H1 (cell line): ENCODE results near the gene CCDC200. TPM values are rescaled to one million over a fixed set of nuclear protein-coding genes. Genes with fewer than 3 reads are reported as not detected.

ENCODE experiments used
- CTCF ChIA-PET: fragments of 300-600 bp; sonication (Branson Sonifier 250); formaldehyde crosslinking; loops from one replicate; lab custom pipeline; 2021; ENCODE audit not compliant: partially characterized antibody; lab: Charles Lee
- POLR2A ChIA-PET: fragments of 300-600 bp; sonication (Branson Sonifier 250); formaldehyde crosslinking; loops from one replicate; lab custom pipeline; 2021; ENCODE audit warnings: inconsistent platforms; ENCODE audit not compliant: partially characterized antibody; lab: Charles Lee
- DNase-seq, 2 experiments: peaks; one replicate each; pipeline versions ENCODE4 v3.0.0 to v3.0.0-alpha.2; 2010 to 2022; ENCODE audit warnings: low spot score in 2 of 2, low read depth in 1 of 2, mixed read lengths in 1 of 2
- FAIRE-seq: peaks from 2 replicates; lab custom pipeline; 2011; peaks lifted over from hg19 to GRCh38; lab: Jason Lieb, UNC
- H2AFZ ChIP-seq: 2 replicates; pipeline ENCODE4 v1.8.1; 2012; ENCODE audit warnings: low read length, inconsistent platforms
- H2AK5ac ChIP-seq: 2 replicates; pipeline ENCODE4 v1.6.1; 2013; ENCODE audit warnings: low read depth, low read length
- H2BK120ac ChIP-seq: replicated peaks from 2 replicates; pipeline ENCODE3; 2013; ENCODE audit warnings: low read depth, low read length, inconsistent platforms
- H2BK12ac ChIP-seq: 2 replicates; pipeline ENCODE4 v1.6.1; 2013; ENCODE audit warnings: low read depth, low read length
- H2BK15ac ChIP-seq: 2 replicates; pipeline ENCODE4 v1.6.1; 2013; ENCODE audit warnings: low read length
- H2BK20ac ChIP-seq: 2 replicates; pipeline ENCODE4 v1.6.1; 2013; ENCODE audit warnings: low read length
- H2BK5ac ChIP-seq: 2 replicates; pipeline ENCODE4 v1.6.1; 2013; ENCODE audit warnings: low read depth, low read length
- H3K14ac ChIP-seq: 2 replicates; pipeline ENCODE4 v1.6.1; 2013; ENCODE audit warnings: inconsistent platforms; ENCODE audit not compliant: insufficient read length
- H3K18ac ChIP-seq: 2 replicates; pipeline ENCODE4 v1.6.1; 2013; ENCODE audit warnings: low read length; ENCODE audit errors: extremely low read depth
- H3K23ac ChIP-seq: 2 replicates; pipeline ENCODE4 v1.6.1; 2013; ENCODE audit warnings: inconsistent platforms; ENCODE audit not compliant: insufficient read length
- H3K23me2 ChIP-seq: 2 replicates; pipeline ENCODE4 v1.6.1; 2013; ENCODE audit warnings: low read depth, low read length
- H3K27ac ChIP-seq: 2 replicates; pipeline ENCODE4 v1.6.1; 2011; ENCODE audit warnings: low read depth, low read length, inconsistent platforms
- H3K27me3 ChIP-seq, 4 experiments: replicated peaks in 1 of 4; 1 replicate in 1 of 4; 2 replicates in 3 of 4; pipeline versions ENCODE4 v1.6.1 to v1.8.1; 2011 to 2013; ENCODE audit warnings: low read length in 3 of 4, mild to moderate bottlenecking in 3 of 4, inconsistent platforms in 2 of 4, mixed read lengths in 2 of 4, moderate library complexity in 1 of 4; ENCODE audit not compliant: control insufficient read depth in 3 of 4, insufficient read depth in 3 of 4; ENCODE audit errors: extremely low read depth in 1 of 4
- H3K36me3 ChIP-seq, 4 experiments: 2 replicates each; pipeline versions ENCODE4 v1.6.1 to v1.8.1; 2011 to 2013; ENCODE audit warnings: mild to moderate bottlenecking in 4 of 4, low read length in 3 of 4, moderate library complexity in 2 of 4, control low read depth in 1 of 4, inconsistent platforms in 1 of 4; ENCODE audit not compliant: insufficient read depth in 4 of 4, control insufficient read depth in 2 of 4
- H3K4ac ChIP-seq: replicated peaks from 2 replicates; pipeline ENCODE3; 2013; ENCODE audit warnings: low read length, low read depth, mixed read lengths, inconsistent platforms; ENCODE audit not compliant: insufficient read length
- H3K4me1 ChIP-seq, 4 experiments: replicated peaks in 1 of 4; 1 replicate in 1 of 4; 2 replicates in 3 of 4; pipeline versions ENCODE4 v1.6.1 to v1.8.1; 2011 to 2013; ENCODE audit warnings: low read length in 3 of 4, inconsistent platforms in 2 of 4, mixed read lengths in 1 of 4; ENCODE audit not compliant: insufficient read depth in 4 of 4, control insufficient read depth in 3 of 4
- H3K4me2 ChIP-seq, 2 experiments: 2 replicates each; pipeline versions ENCODE4 v1.6.1 to v1.8.1; 2011 to 2013; ENCODE audit warnings: low read depth in 2 of 2, low read length in 2 of 2, control low read depth in 1 of 2, inconsistent platforms in 1 of 2, mild to moderate bottlenecking in 1 of 2; ENCODE audit not compliant: insufficient read depth in 1 of 2
- H3K4me3 ChIP-seq, 4 experiments: fragments of 200-600, 300-600 bp in 1 of 4; sonication (generic), shearing (Covaris generic), sonication (Bioruptor Twin) in 1 of 4; 2 replicates each; pipeline versions ENCODE4 v1.5.1 to v1.8.1; 2011 to 2016; ENCODE audit warnings: low read length in 4 of 4, low read depth in 3 of 4, control low read depth in 2 of 4, inconsistent platforms in 2 of 4, mild to moderate bottlenecking in 2 of 4, mixed read lengths in 1 of 4, moderate library complexity in 1 of 4; ENCODE audit not compliant: insufficient read depth in 2 of 4; ENCODE audit errors: extremely low read depth in 1 of 4
- H3K56ac ChIP-seq: replicated peaks from 2 replicates; pipeline ENCODE3; 2013; ENCODE audit warnings: low read depth, mild to moderate bottlenecking, mixed read lengths, low read length, inconsistent platforms; ENCODE audit not compliant: insufficient read length
- H3K79me1 ChIP-seq: 2 replicates; pipeline ENCODE4 v1.6.1; 2013; ENCODE audit warnings: low read depth, low read length, control low read depth
- H3K79me2 ChIP-seq, 2 experiments: 2 replicates each; pipeline versions ENCODE4 v1.6.1 to v1.8.1; 2012 to 2013; ENCODE audit warnings: low read length in 2 of 2, mild to moderate bottlenecking in 2 of 2, inconsistent platforms in 1 of 2; ENCODE audit not compliant: insufficient read depth in 2 of 2, control insufficient read depth in 1 of 2
- H3K9ac ChIP-seq, 4 experiments: replicated peaks in 1 of 4; 1 replicate in 1 of 4; 2 replicates in 3 of 4; pipeline versions ENCODE4 v1.6.1 to v1.8.1; 2011 to 2013; ENCODE audit warnings: low read depth in 3 of 4, low read length in 3 of 4, control low read depth in 2 of 4, mild to moderate bottlenecking in 2 of 4, moderate library complexity in 2 of 4, inconsistent platforms in 1 of 4; ENCODE audit errors: extremely low read depth in 1 of 4
- H3K9me3 ChIP-seq, 2 experiments: 2 replicates each; pipeline versions ENCODE4 v1.6.1 to v1.8.1; 2012 to 2013; ENCODE audit warnings: mild to moderate bottlenecking in 2 of 2, moderate library complexity in 2 of 2, control low read depth in 1 of 2, inconsistent platforms in 1 of 2, low read depth in 1 of 2, low read length in 1 of 2, mixed read lengths in 1 of 2; ENCODE audit not compliant: insufficient read depth in 2 of 2
- H4K20me1 ChIP-seq, 2 experiments: replicated peaks in 1 of 2; 2 replicates each; pipeline versions ENCODE3 to v1.8.1; 2011 to 2013; ENCODE audit warnings: inconsistent platforms in 2 of 2, low read length in 2 of 2, mild to moderate bottlenecking in 1 of 2; ENCODE audit not compliant: insufficient read depth in 2 of 2, control insufficient read depth in 1 of 2
- H4K5ac ChIP-seq: 2 replicates; pipeline ENCODE4 v1.6.1; 2013; ENCODE audit warnings: low read length, low read depth, mixed read lengths, inconsistent platforms; ENCODE audit not compliant: insufficient read length
- H4K8ac ChIP-seq: 2 replicates; pipeline ENCODE4 v1.8.0; 2013; ENCODE audit warnings: mild to moderate bottlenecking, moderate library complexity, low read length, inconsistent platforms; ENCODE audit not compliant: insufficient read depth; ENCODE audit errors: extremely low read depth
- H4K91ac ChIP-seq: replicated peaks from 2 replicates; pipeline ENCODE3; 2013; ENCODE audit warnings: low read length, mixed read lengths, inconsistent platforms; ENCODE audit not compliant: insufficient read length
- BACH1 ChIP-seq: IDR thresholded peaks from 2 replicates; pipeline ENCODE4 v1.6.1; 2012; ENCODE audit warnings: low read length, improper control_type of control experiment
- BRCA1 ChIP-seq: IDR thresholded peaks from 2 replicates; pipeline ENCODE4 v1.6.1; 2012; ENCODE audit warnings: low read depth, low read length, improper control_type of control experiment
- CEBPB ChIP-seq: IDR thresholded peaks from 2 replicates; pipeline ENCODE4 v1.6.1; 2012; ENCODE audit warnings: low read depth, low read length
- FOSL1 ChIP-seq: IDR thresholded peaks from 2 replicates; pipeline ENCODE4 v1.6.1; 2011; ENCODE audit warnings: mild to moderate bottlenecking, low read depth, low read length, moderate library complexity; ENCODE audit not compliant: insufficient read depth
- PHF8 ChIP-seq: fragments of 200-600 bp; sonication (generic); conservative IDR thresholded peaks from 2 replicates; pipeline ENCODE4 v1.7.1; 2012; ENCODE audit warnings: low read depth, mild to moderate bottlenecking, inconsistent platforms, low read length, moderate library complexity
- RXRA ChIP-seq: IDR thresholded peaks from 2 replicates; pipeline ENCODE4 v1.6.1; 2011; ENCODE audit warnings: low read depth, mild to moderate bottlenecking, low read length, moderate library complexity; ENCODE audit not compliant: insufficient read depth
- SAP30 ChIP-seq: fragments of 300-600 bp; sonication (generic); IDR thresholded peaks from 2 replicates; pipeline ENCODE4 v1.7.1; 2012; ENCODE audit warnings: low read length, moderate library complexity, mild to moderate bottlenecking, inconsistent platforms; ENCODE audit not compliant: insufficient read depth, insufficient replicate concordance
- SP2 ChIP-seq: IDR thresholded peaks from 2 replicates; pipeline ENCODE4 v1.6.1; 2012; ENCODE audit warnings: mild to moderate bottlenecking, low read length, inconsistent platforms
- SRF ChIP-seq: IDR thresholded peaks from 2 replicates; pipeline ENCODE4 v1.6.1; 2011; ENCODE audit warnings: mild to moderate bottlenecking, low read depth, low read length, moderate library complexity
- TBP ChIP-seq: IDR thresholded peaks from 2 replicates; pipeline ENCODE4 v1.6.1; 2011; ENCODE audit warnings: low read depth, low read length, improper control_type of control experiment
- YY1 ChIP-seq: IDR thresholded peaks from 2 replicates; pipeline ENCODE4 v1.6.1; 2011; ENCODE audit warnings: low read depth, mild to moderate bottlenecking, low read length
- WGBS, 2 experiments: shearing (Covaris generic) in 1 of 2; methylation state at CpG; one replicate each; pipeline versions ENCODE4 v1.1.6 to v1.1.7; 2013 to 2015; ENCODE audit warnings: low lambda C conversion rate in 2 of 2, mixed read lengths in 2 of 2, inconsistent platforms in 1 of 2, low coverage in 1 of 2, missing lambda C conversion rate in 1 of 2; ENCODE audit not compliant: insufficient replicate concordance in 2 of 2, insufficient coverage in 1 of 2, insufficient read length in 1 of 2; ENCODE audit errors: extremely low coverage in 1 of 2, missing lambda C conversion rate in 1 of 2; 5-methylcytosine and 5-hydroxymethylcytosine counted together
- polyA plus RNA-seq, 7 experiments: library from polyadenylated mRNA; depleted of rRNA in 3 of 7; stranded (reverse) in 5 of 7; unstranded in 2 of 7; fragments of >200 nt in 5 of 7; fragments of 200-250 nt in 2 of 7; gene quantifications; 1 replicate in 5 of 7; 2 replicates in 1 of 7; 4 replicates in 1 of 7; pipeline versions ENCODE4 v1.2.1 to v1.2.3, GENCODE V29; 2011 to 2013; ENCODE audit warnings: missing spikeins in 2 of 7, mixed read lengths in 2 of 7
- total RNA-seq: library from RNA; stranded (reverse); fragmentation: NEBNext Ultra II Directional; extraction: Animal tissue kit (Norgen Biotek cat#: 25700); gene quantifications from 2 replicates; pipeline ENCODE4 v1.2.1, GENCODE V29; 2021

Gene CCDC200
- total and polyA plus RNA-seq, 2 of the 8 experiments (the other 6 are each of a cell fraction or from before 2014, with no cell fraction given) = 0.11 TPM; not detected in 1

- no peak for FAIRE-seq
- CTCF ChIA-PET = interaction anchor here (0.8 to 3.5 kb wide), 7 partner anchors 11 to 188 kb away, joined by 3 to 14 read pairs (median 3); no protein-coding TSS in a partner anchor
- TF ChIP-seq RXRA (no peak), CEBPB (no peak), YY1 (no peak), PHF8 (peak; percentile 58), FOSL1 (no peak), BRCA1 (no peak), SP2 (no peak), BACH1 (no peak), SRF (no peak), TBP (peak; percentile 61; the same call in 1 of the 2 replicates), SAP30 (no peak)
Measured at GRCh38 chr17:43211480-43212402, 16.7 kb downstream of the CCDC200 start, which contains the start of gene TMEM106A. Gene TMEM106A, plus strand, starts transcription at chr17:43211875. Its CDS starts 1,167 bp downstream, at chr17:43213042.

More at GRCh38 chr17:43211480-43212402, 16.7 kb downstream of the CCDC200 start, which contains the start of gene TMEM106A:
- H3K23me2 ChIP-seq = peaks cover 8% of the 10 kb centered on the region; the same call in 1 of the 2 replicates
- H4K20me1 ChIP-seq = no peaks in the 10 kb centered on the region
- peak within 1 kb of the TSS; percentile 58 for H4K91ac ChIP-seq
- no peak within 1 kb of the TSS for H3K14ac ChIP-seq
- H2BK12ac ChIP-seq = no peak within 1 kb of the TSS
- 8% methylated on average over 39 of the region's 54 CpGs; no CpG with 5 or more reads in 1 of the 2 experiments for WGBS, 2 experiments
- H3K79me2 ChIP-seq = no peaks in the 10 kb centered on the region
- H4K8ac ChIP-seq = peak within 1 kb of the TSS; percentile 76; the same call in 1 of the 2 replicates
- H3K9me3 ChIP-seq = no peaks in the 10 kb centered on the region; a peak in 1 of 4 replicates
- H2BK15ac ChIP-seq = no peak within 1 kb of the TSS
- H2BK120ac ChIP-seq = no peak within 1 kb of the TSS
- no peak within 1 kb of the TSS for H4K5ac ChIP-seq
- peak within 1 kb of the TSS; percentile 62 for H3K56ac ChIP-seq
- peaks cover 0 to 2% (median 0%) of the 10 kb centered on the region in 4 experiments; a peak in 2 of 8 replicates for H3K36me3 ChIP-seq
- H3K4me1 ChIP-seq = peaks cover 0 to 5% (median 3%) of the 10 kb centered on the region in 4 experiments; a peak in 4 of 7 replicates
- POLR2A ChIA-PET = interaction anchor here (0.7 to 10.3 kb wide), 19 partner anchors 8 to 388 kb away, joined by 3 to 123 read pairs (median 3); partner anchors contain the start of genes BECN1 and RPL27
- peak within 1 kb of the TSS; percentile 59 to 82 (median 76) for H3K4me3 ChIP-seq
- peak within 1 kb of the TSS; percentile 63; the same call in 1 of the 2 replicates for H2AFZ ChIP-seq
- H3K9ac ChIP-seq = peak within 1 kb of the TSS; percentile 56 to 75 (median 74)
- peak within 1 kb of the TSS; percentile 77; the same call in 1 of the 2 replicates for H2BK5ac ChIP-seq
- no peak within 1 kb of the TSS for H3K4ac ChIP-seq
- H3K27ac ChIP-seq = peak within 1 kb of the TSS; percentile 64; the same call in 1 of the 2 replicates
- H3K27me3 ChIP-seq = peaks cover 0 to 2% (median 0%) of the 10 kb centered on the region in 4 experiments; a peak in 1 of 7 replicates
- no peak within 1 kb of the TSS for H3K23ac ChIP-seq
- H3K79me1 ChIP-seq = no peaks in the 10 kb centered on the region
- no peak within 1 kb of the TSS for H2AK5ac ChIP-seq
- H3K4me2 ChIP-seq = peak within 1 kb of the TSS; percentile 69 to 91
- DNase-seq = peak; percentile 34 to 85
- H2BK20ac ChIP-seq = no peak within 1 kb of the TSS
- peak within 1 kb of the TSS; percentile 94 for H3K18ac ChIP-seq
